Common myeloid progenitor, CD34-positive (primary cell): ENCODE data around the gene HAP1.
A peak's percentile ranks its signal among the peaks of the same experiment; 100 is the strongest.

ENCODE experiments used
- CTCF ChIA-PET: fragments of 350-600 bp; sonication (Branson Sonifier 250); formaldehyde crosslinking; loops from one replicate; lab custom pipeline; 2021; ENCODE audit warnings: antibody characterized with exemption; lab: Charles Lee
- POLR2A ChIA-PET: fragments of 350-600 bp; sonication (Branson Sonifier 250); formaldehyde crosslinking; loops from one replicate; lab custom pipeline; 2021; ENCODE audit warnings: antibody characterized with exemption; lab: Charles Lee
- DNase-seq, 3 donors: peaks; one replicate each; pipeline versions ENCODE4 v3.0.0 to v3.0.0-alpha.2; 2013
- H3K27ac ChIP-seq, 2 experiments: 1 replicate in 1 of 2; 2 replicates in 1 of 2; pipeline ENCODE4 v1.7.0; 2013; ENCODE audit warnings: inconsistent platforms in 2 of 2, low read length in 2 of 2, mild to moderate bottlenecking in 2 of 2, low read depth in 1 of 2, moderate library complexity in 1 of 2; ENCODE audit not compliant: severe bottlenecking in 2 of 2, insufficient read depth in 1 of 2, poor library complexity in 1 of 2
- H3K27me3 ChIP-seq, 5 experiments: replicated peaks in 2 of 5; 1 replicate in 3 of 5; 2 replicates in 2 of 5; pipeline versions ENCODE4 v1.6.1 to v1.7.0; 2013; ENCODE audit warnings: low read length in 4 of 5, mild to moderate bottlenecking in 2 of 5, moderate library complexity in 2 of 5, inconsistent platforms in 1 of 5; ENCODE audit not compliant: insufficient read depth in 5 of 5, control insufficient read depth in 4 of 5
- H3K36me3 ChIP-seq, 4 experiments: 1 replicate in 2 of 4; 2 replicates in 2 of 4; pipeline versions ENCODE4 v1.6.1 to v1.7.0; 2013; ENCODE audit warnings: low read length in 3 of 4, control low read depth in 1 of 4, mild to moderate bottlenecking in 1 of 4; ENCODE audit not compliant: control insufficient read depth in 4 of 4, insufficient read depth in 4 of 4
- H3K4me1 ChIP-seq, 4 experiments: 1 replicate in 3 of 4; 2 replicates in 1 of 4; pipeline versions ENCODE4 v1.6.1 to v1.7.1; 2013; ENCODE audit warnings: low read length in 3 of 4, mild to moderate bottlenecking in 3 of 4, control low read depth in 1 of 4, inconsistent platforms in 1 of 4, moderate library complexity in 1 of 4; ENCODE audit not compliant: control insufficient read depth in 4 of 4, insufficient read depth in 4 of 4; ENCODE audit errors: control extremely low read depth in 1 of 4
- H3K4me3 ChIP-seq, 7 experiments: 1 replicate in 4 of 7; 2 replicates in 3 of 7; pipeline versions ENCODE4 v1.5.1 to v1.7.0; 2013; ENCODE audit warnings: mild to moderate bottlenecking in 7 of 7, low read length in 6 of 7, moderate library complexity in 6 of 7, inconsistent platforms in 2 of 7, low read depth in 2 of 7, control low read depth in 1 of 7; ENCODE audit not compliant: insufficient read depth in 4 of 7, control insufficient read depth in 1 of 7; ENCODE audit errors: extremely low read depth in 1 of 7
- H3K9me3 ChIP-seq, 5 experiments: 1 replicate in 4 of 5; 2 replicates in 1 of 5; pipeline versions ENCODE4 v1.6.1 to v1.7.1; 2013; ENCODE audit warnings: low read length in 4 of 5, mild to moderate bottlenecking in 2 of 5, inconsistent platforms in 1 of 5, low read depth in 1 of 5, moderate library complexity in 1 of 5; ENCODE audit not compliant: control insufficient read depth in 4 of 5, insufficient read depth in 2 of 5; ENCODE audit errors: control extremely low read depth in 1 of 5
- WGBS: methylation state at CpG from one replicate; pipeline ENCODE4 v1.1.5; 2013; ENCODE audit not compliant: insufficient coverage; 5-methylcytosine and 5-hydroxymethylcytosine counted together

The HAP1 gene

DNA sequence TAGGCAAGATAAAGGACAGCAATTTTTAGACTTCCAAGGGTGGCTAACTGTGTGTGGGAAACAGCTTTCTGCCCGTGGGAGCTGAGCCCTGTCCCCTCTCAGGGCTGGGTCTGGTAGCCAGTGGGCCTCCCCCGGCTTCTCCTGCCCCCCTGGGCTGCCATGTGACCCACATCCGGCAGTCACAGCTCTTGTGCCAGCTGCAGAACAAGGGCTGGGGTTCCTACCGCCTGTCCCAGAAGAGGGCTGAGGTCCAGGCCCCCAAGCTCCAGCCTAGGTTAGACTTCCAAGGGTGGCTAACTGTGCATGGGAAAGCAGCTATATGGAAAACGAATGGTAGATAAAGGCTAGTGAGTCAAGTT is 16.2 kb downstream of the HAP1 start:
- H3K4me1 ChIP-seq, result no peaks in the 10 kb centered on the region
- ChIA-PET CTCF (interaction anchor here (0.7 kb wide), 1 partner anchor 62 kb away, joined by 3 read pairs; no protein-coding TSS in a partner anchor), POLR2A (interaction anchor here (0.5 kb wide), 1 partner anchor 1309 kb away, joined by 3 read pairs; no protein-coding TSS in a partner anchor)
- H3K27me3 ChIP-seq, result peaks cover 0 to 2% (median 0%) of the 10 kb centered on the region in 5 experiments
- no peak overlapping the region for H3K27ac ChIP-seq
- DNase-seq, result no peak
- WGBS, result 80% methylated on average over 5 of the region's 5 CpGs
- no peaks in the 10 kb centered on the region for H3K36me3 ChIP-seq
- peaks cover 0 to 1% (median 0%) of the 10 kb centered on the region in 5 experiments for H3K9me3 ChIP-seq
- no peak overlapping the region for H3K4me3 ChIP-seq

DNA sequence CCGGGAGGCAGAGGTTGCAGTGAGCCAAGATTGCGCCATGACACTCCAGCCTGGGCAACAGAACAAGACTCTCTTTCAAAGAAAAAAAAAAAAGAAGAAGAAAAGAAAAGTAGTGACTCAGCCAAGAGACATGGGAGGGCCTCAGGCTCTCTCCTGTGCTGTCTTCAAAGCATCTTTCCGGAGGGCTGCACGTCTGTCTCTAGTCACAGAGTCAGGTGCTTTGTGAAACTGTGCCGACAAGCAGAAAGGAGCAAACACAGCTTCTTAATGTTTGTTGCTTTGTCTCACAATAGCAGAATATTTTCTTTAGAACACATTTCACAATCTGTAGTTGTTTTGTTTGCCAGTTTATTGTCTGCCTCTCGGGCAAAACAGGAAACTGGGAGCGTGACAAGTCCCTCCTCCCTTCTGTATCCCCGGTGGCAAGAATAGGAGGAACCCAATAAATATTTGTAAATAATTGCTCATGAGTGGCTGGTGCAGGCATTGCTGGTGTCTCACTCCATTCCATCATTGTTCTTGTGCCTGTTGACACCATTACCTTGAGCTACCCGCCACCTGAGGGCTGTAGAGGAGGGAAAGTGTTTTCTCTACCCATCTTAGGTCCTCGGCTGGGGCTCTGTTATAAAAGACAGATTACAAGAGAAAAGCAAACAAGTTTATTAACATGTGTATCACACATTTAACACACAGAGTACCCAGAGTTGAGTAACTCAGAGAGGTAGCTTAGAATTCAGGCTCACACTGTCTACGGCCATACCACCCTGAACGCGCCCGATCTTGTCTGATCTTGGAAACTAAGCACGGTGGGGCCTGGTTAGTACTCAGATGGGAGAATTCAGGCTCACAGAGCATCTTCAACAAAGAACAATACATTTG is 16.8 kb downstream of the HAP1 start:
- ChIA-PET CTCF (interaction anchor here (0.7 kb wide), 2 partner anchors 22 to 62 kb away, joined by 3 read pairs; no protein-coding TSS in a partner anchor), POLR2A (no interaction called here)
- 86% methylated on average over 8 of the region's 15 CpGs for WGBS
- Histone ChIP-seq H3K27ac (no peak overlapping the region), H3K4me3 (no peak overlapping the region), H3K27me3 (peaks cover 0 to 2% (median 0%) of the 10 kb centered on the region in 5 experiments), H3K36me3 (no peaks in the 10 kb centered on the region), H3K4me1 (no peaks in the 10 kb centered on the region), H3K9me3 (peaks cover 0 to 1% (median 0%) of the 10 kb centered on the region in 5 experiments)
- DNase-seq, result no peak

GRCh38 chr17:41711669-41712400 is 22.6 kb downstream of the HAP1 start, which contains the start of gene GAST:
Gene GAST (plus strand): TSS chr17:41712331. CDS start chr17:41715437, 3,106 bp downstream.
- DNase-seq, result no peak
- Histone ChIP-seq H3K4me1 (peaks cover 0 to 5% (median 0%) of the 10 kb centered on the region in 4 experiments), H3K9me3 (no peaks in the 10 kb centered on the region), H3K27ac (no peak within 1 kb of the TSS), H3K36me3 (no peaks in the 10 kb centered on the region), H3K4me3 (no peak within 1 kb of the TSS), H3K27me3 (no peaks in the 10 kb centered on the region)
- 98% methylated on average over 8 of the region's 12 CpGs for WGBS
- ChIA-PET CTCF (no interaction called here), POLR2A (no interaction called here)

DNA sequence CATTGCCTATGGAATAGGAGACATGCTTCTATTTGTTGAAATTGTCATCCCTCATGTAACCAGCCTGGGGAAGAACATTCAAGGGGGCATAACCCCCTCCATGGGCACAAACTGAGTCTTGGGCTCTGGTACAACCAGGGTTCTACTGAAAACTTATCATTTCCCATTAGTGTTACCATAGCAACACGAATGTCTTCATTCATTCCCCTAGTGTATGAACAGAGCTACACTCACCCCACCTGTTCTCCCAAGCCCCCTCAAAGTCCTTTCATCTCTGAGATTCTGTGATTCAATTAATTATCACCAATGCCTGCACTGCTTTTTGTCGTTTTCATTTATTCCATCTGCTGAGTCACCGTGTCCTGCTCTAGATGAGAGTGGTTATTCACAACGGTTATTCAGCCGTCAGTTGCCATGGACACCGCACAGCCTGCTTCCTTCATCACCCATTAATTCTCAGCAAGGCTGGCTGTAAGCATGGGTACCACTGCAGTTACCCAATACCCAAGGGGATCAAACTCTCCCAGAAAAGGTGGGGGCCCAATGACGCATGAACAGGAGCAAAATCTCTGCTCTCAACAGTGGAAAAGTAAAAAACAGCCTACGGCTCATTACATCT is 23.9 kb downstream of the HAP1 start:
- peak; percentile 61 to 92 (median 90) for DNase-seq
- Histone ChIP-seq H3K27ac (no peak overlapping the region), H3K4me1 (peaks cover 0 to 5% (median 0%) of the 10 kb centered on the region in 4 experiments), H3K9me3 (no peaks in the 10 kb centered on the region), H3K27me3 (no peaks in the 10 kb centered on the region), H3K4me3 (no peak overlapping the region), H3K36me3 (no peaks in the 10 kb centered on the region)
- CTCF ChIA-PET, result no interaction called here
- WGBS, result 30% methylated on average over 5 of the region's 8 CpGs
- POLR2A ChIA-PET, result no interaction called here

DNA sequence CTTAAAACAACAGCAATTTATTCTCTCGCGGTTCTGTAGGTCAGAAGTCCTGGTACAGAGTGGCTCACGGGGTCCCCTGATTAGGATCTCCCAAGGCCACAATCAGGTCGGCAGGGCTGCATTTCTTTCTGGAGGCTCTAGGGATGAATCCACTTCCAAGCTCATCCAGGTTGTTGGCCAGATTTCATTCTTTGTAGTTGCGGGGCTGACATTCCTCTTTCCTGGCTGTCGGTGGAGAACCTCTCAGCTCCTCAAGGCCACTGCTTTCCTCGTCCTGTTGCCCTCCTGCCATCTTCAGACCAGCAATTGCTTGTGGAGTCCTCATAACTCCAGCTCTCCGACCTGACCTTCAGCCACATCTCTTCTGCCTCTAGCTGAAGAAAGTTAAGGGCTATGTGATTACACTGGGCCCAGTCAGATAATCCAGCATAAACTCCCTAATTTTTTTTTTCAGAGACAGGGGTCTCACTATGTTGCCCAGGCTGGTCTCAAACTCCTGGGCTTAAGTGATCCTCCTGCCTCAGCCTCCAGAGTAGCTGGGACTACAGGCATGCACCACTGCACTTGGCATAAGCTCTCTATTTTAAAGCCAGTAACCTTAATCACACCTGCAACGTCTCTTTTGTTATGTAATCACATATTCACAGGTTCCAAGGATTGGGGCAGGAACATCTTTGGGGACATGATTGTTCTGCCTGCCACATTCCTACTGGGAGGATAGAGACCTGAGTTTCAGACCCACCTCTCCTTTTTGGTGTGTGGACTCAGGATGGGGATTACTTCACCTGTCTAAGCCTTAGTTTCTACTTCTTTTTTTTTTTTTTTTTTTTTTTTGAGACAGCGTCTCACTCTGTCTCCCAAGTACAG is 26.4 kb downstream of the HAP1 start:
- DNase-seq, result no peak

More for the DNA sequence above, 26.4 kb downstream of the HAP1 start:
- H3K4me1 ChIP-seq, result peaks cover 0 to 5% (median 0%) of the 10 kb centered on the region in 4 experiments
- H3K27me3 ChIP-seq, result no peaks in the 10 kb centered on the region
- H3K9me3 ChIP-seq, result no peaks in the 10 kb centered on the region
- ChIA-PET POLR2A (interaction anchor here (0.5 to 2.2 kb wide), 3 partner anchors 16 to 154 kb away, joined by 3 to 7 read pairs (median 3); partner anchors contain the start of gene EIF1), CTCF (interaction anchor here (1.2 to 1.4 kb wide), 3 partner anchors 8 to 103 kb away, joined by 3 to 11 read pairs (median 3); partner anchors contain the start of gene P3H4)
- no peak overlapping the region for H3K4me3 ChIP-seq
- no peak overlapping the region for H3K27ac ChIP-seq
- no peaks in the 10 kb centered on the region for H3K36me3 ChIP-seq
- 94% methylated on average over 7 of the region's 10 CpGs for WGBS
